Mammary epithelial cell (primary cell): ENCODE measurements around the gene DGCR8.

ENCODE experiments used
- CTCF ChIP-seq, 2 donors: IDR thresholded peaks in 1 of 2; conservative IDR thresholded peaks in 1 of 2; 2 replicates each; pipeline ENCODE4 v1.5.1; 2011 to 2012; ENCODE audit warnings: inconsistent platforms in 2 of 2, low read length in 2 of 2, mild to moderate bottlenecking in 2 of 2, control low read depth in 1 of 2, low read depth in 1 of 2; ENCODE audit not compliant: insufficient read depth in 1 of 2; ENCODE audit errors: extremely low read depth in 1 of 2
- EZH2 ChIP-seq: IDR thresholded peaks from 2 replicates; pipeline ENCODE4 v1.6.1; 2012; ENCODE audit warnings: low read length, inconsistent platforms, borderline replicate concordance

GRCh38 chr22:20107951-20108756 is 28.1 kb downstream of the DGCR8 start:
- no peak for TF ChIP-seq CTCF (conservative IDR thresholded peaks at IDR 0.05 in 1 of 2, IDR thresholded peaks at IDR 0.05 in 1 of 2; ENCODE audit: extremely low read depth in 1 of 2, insufficient read depth in 1 of 2, low read depth in 1 of 2, low read length in 2 of 2)
- TF ChIP-seq EZH2 = no peak
